ENCODE measurements around the gene CTSD. TPM values are rescaled to one million over a fixed set of nuclear protein-coding genes. Genes with fewer than 3 reads are reported as not detected.

Gene CTSD
- total RNA-seq, 1 donor from 2014 or later, result 211 TPM

DNA sequence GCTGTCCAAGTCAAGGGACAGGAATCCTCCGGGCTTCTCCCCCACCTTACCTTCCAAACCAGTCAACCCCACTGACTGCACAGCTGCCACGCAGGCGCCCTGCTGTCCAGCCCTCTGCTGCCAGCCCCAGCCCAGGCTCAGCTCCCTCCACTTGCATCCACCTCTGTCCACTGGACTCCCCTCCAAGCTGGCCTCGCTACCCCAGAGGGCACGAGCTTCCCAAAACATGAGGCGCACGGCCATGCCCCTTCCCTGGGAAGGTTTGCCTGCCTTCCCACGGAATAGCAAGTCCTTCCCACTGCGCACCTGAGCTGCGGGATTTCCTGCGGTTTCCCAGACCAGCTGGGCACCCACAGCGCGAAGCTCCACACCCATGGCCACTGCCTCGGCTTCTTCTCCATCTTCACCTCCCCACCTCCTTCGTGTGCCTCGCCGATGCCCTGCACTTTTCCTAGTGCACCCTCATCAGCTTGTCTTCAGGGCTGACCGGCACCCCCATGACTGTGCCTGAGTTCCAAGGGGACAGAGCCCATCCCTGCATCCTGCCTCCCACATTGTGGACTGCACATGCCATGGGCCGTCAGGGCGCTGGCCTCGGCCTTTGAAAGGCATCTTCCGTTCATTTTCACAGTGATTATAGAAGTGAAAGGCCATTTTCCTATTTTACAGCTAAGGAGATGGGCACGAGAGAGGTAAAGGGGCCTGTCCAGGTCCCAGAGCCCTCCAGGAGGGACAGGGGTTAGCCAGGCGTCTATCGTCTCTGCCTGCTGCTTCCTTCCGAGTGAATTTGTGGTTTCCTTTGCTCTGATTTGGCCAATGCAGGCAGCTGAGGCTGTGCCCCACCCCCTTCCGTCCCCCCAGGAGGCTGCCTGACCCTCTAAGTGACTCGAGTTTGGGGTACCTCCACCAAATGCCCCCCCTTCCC lies 29.7 kb downstream of the CTSD start:
- TF ChIP-seq, protein P1, sequence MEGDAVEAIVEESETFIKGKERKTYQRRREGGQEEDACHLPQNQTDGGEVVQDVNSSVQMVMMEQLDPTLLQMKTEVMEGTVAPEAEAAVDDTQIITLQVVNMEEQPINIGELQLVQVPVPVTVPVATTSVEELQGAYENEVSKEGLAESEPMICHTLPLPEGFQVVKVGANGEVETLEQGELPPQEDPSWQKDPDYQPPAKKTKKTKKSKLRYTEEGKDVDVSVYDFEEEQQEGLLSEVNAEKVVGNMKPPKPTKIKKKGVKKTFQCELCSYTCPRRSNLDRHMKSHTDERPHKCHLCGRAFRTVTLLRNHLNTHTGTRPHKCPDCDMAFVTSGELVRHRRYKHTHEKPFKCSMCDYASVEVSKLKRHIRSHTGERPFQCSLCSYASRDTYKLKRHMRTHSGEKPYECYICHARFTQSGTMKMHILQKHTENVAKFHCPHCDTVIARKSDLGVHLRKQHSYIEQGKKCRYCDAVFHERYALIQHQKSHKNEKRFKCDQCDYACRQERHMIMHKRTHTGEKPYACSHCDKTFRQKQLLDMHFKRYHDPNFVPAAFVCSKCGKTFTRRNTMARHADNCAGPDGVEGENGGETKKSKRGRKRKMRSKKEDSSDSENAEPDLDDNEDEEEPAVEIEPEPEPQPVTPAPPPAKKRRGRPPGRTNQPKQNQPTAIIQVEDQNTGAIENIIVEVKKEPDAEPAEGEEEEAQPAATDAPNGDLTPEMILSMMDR (conservative IDR thresholded peaks at IDR 0.05; ENCODE audit: low read depth, low read length), result no peak
- DNase-seq (ENCODE audit: low read depth), result no peak
- H3K4me3 ChIP-seq (ENCODE audit: low read depth, low read length), result no peak overlapping the region

DNA sequence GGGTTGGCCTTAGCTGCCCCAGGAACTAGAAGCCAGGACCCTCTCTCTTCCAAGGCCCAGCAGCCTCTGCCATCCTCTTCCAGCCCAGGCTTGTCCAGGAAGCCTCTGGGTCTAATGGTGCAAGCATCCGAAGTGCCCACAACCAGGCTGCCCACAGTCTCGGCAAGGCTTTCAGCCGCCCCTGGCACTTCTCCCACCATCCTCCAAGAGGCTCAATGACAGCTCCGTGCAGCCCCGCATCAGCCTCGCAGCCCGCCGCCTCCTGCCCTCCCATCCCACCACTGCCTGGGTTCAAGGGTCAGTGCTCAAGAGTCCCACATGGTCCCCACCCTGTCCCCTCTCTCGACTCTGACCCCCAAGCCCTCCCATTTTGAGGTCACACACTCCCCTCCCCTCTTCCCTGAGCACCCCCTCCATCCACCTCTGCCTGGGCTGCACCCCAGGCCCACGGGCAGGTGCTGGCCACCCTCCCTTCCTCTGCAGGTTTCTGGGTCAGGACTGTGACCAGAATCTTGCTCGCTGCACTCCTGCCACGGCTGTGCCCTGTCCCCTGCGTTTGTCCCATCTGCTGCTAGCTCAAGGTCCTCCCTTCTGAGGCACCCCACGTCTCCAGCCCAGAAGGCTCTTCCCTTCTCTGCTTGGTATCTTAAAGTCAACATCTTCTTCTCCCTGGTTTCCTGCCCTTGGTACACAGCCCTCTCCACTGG lies 30.6 kb downstream of the CTSD start:
- no peak overlapping the region for H3K4me3 ChIP-seq (ENCODE audit: low read depth, low read length)
- no peak for DNase-seq (ENCODE audit: low read depth)
- TF ChIP-seq, protein P1 (conservative IDR thresholded peaks at IDR 0.05; ENCODE audit: low read depth, low read length), result no peak

DNA sequence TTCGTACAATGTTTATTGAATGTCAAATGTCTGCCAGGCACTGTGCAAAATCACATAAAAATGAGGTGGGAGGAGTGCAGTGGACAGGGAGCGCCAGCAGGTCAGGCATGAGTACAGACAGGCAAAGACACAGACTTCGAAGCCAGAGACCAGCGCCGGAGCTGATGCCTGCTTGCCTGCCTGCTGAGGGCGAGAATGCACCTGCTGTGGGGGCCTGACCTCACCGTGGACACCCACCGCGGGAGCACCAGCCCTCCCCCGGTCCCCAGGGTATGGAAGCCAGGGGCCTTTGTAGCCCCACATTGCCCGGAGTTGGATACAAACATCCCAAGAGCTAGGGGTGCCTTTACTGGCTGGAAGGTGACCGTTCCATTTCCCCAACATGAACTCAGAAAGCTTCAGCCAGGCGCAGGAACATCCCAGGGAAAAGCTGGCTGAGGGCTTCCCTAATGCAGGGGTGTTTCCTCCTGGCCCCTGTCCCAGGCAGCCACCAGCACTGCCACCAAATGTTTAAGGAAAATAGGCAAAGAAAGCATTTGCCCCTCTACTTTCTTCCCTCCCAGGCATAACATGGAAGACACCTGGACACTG lies 31.2 kb downstream of the CTSD start:
- no peak for DNase-seq (ENCODE audit: low read depth)
- H3K4me3 ChIP-seq (ENCODE audit: low read depth, low read length), result no peak overlapping the region
- TF ChIP-seq, protein P1 (conservative IDR thresholded peaks at IDR 0.05; ENCODE audit: low read depth, low read length), result no peak

DNA sequence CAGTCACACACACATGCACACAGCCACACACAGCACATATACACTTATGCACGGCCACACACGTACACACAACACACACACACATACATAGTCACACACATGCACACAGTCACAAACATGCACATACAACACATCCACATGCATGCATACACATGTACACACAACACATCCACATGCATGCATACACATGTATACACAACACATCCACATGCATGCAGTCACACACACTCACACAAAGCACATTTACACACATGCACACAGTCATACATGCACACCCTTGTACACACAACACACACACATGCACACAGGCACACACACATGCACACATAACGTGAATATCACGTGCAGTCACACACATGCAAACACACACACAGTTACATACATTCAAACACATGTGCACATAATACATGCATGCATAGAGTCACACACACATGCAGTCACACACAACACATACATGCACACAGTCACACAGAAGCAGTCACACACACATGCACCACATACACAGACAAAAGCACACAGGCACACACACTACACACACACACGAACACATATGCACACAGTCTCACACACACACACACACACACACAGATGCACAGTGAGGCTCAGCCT lies 32.2 kb downstream of the CTSD start:
- TF ChIP-seq, protein P1 (conservative IDR thresholded peaks at IDR 0.05; ENCODE audit: low read depth, low read length), result no peak
- no peak overlapping the region for H3K4me3 ChIP-seq (ENCODE audit: low read depth, low read length)
- DNase-seq (ENCODE audit: low read depth), result no peak

DNA sequence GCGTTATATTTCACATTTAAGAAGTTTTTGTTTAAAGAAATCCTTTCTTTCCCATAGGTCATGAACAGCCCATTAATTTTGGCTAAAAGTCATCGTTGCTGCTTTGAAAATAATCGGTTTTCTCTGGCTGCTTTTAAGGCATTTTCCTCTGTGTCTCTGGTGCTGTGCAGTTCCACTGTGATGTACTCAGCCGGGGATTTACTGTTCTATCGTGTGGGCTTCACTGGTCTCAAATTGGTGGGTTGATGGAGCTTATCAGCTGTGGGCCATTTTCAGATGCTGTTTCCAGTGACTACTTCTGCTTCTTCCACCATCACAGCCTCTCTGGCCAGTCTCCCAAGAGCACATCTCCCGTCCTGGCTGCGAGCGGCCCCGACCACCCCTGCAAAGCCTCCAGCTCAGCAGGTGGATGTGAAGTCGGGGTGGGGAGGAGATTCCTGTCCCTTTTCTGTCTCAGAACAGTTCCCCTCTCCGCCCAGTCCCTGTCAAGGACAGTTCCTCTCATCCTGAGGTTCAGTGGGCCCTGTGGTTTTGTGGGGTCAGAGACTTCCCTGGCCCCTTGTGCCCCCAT lies 33.6 kb downstream of the CTSD start:
- DNase-seq (ENCODE audit: low read depth), result no peak
- TF ChIP-seq, protein P1 (conservative IDR thresholded peaks at IDR 0.05; ENCODE audit: low read depth, low read length), result no peak

DNA sequence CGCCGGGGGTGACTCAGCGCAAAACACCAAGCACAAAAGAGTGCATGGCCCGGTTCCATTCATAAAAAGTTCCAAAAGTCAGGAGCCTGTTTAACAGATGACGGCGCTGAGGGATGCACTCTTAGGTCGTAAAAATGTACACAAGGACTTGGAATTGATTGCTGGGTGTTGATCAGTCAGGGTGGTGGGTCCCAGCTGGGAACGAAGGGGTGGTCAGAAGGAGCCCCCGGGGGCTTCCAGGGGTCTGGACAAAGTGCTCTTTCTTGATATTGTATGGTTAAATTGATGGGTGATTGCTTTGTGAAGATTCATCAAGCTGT lies 34.1 kb downstream of the CTSD start:
- TF ChIP-seq, protein P1 (conservative IDR thresholded peaks at IDR 0.05; ENCODE audit: low read depth, low read length), result no peak
- DNase-seq (ENCODE audit: low read depth), result no peak
- H3K4me3 ChIP-seq (ENCODE audit: low read depth, low read length), result no peak overlapping the region

More for the DNA sequence above, 33.6 kb downstream of the CTSD start:
- no peak overlapping the region for H3K4me3 ChIP-seq (ENCODE audit: low read depth, low read length)
